Hepatocyte (in vitro differentiated cells): ENCODE results near the gene TRPV3. TPM values are rescaled to one million over a fixed set of nuclear protein-coding genes. Genes with fewer than 3 reads are reported as not detected.

ENCODE experiments used
- DNase-seq: peaks from one replicate; pipeline ENCODE4 v3.0.0-alpha.2; 2016; ENCODE audit warnings: low spot score
- H2AFZ ChIP-seq: fragments of 200-600 bp; sonication (generic); 2 replicates; pipeline ENCODE4 v1.6.0; 2016; ENCODE audit warnings: antibody characterized with exemption, mild to moderate bottlenecking
- H3K27ac ChIP-seq: fragments of 200-600 bp; sonication (generic); 2 replicates; pipeline ENCODE4 v1.5.1; 2016; ENCODE audit warnings: mild to moderate bottlenecking
- H3K27me3 ChIP-seq: fragments of 200-600 bp; sonication (generic); 2 replicates; pipeline ENCODE4 v1.6.1; 2016
- H3K36me3 ChIP-seq: fragments of 200-600 bp; sonication (generic); replicated peaks from 2 replicates; pipeline ENCODE4 v1.5.1; 2016; ENCODE audit warnings: low read depth; ENCODE audit not compliant: insufficient read depth
- H3K4me1 ChIP-seq: fragments of 200-600 bp; sonication (generic); 2 replicates; pipeline ENCODE4 v1.5.1; 2016; ENCODE audit warnings: mild to moderate bottlenecking, moderate library complexity; ENCODE audit not compliant: insufficient read depth
- H3K4me2 ChIP-seq: fragments of 200-600 bp; sonication (generic); 2 replicates; pipeline ENCODE4 v1.6.0; 2016
- H3K4me3 ChIP-seq: fragments of 200-600 bp; sonication (generic); 2 replicates; pipeline ENCODE4 v1.5.1; 2016; ENCODE audit warnings: mild to moderate bottlenecking
- H3K79me2 ChIP-seq: fragments of 200-600 bp; sonication (generic); 2 replicates; pipeline ENCODE4 v1.6.0; 2017; ENCODE audit warnings: mild to moderate bottlenecking
- H3K9me2 ChIP-seq: fragments of 200-600 bp; sonication (generic); replicated peaks from 2 replicates; pipeline ENCODE4 v1.6.0; 2017; ENCODE audit warnings: mild to moderate bottlenecking; ENCODE audit not compliant: insufficient read depth
- H3K9me3 ChIP-seq: fragments of 200-600 bp; sonication (generic); 2 replicates; pipeline ENCODE4 v1.5.1; 2016; ENCODE audit warnings: low read depth, mild to moderate bottlenecking
- H4K20me1 ChIP-seq: fragments of 200-600 bp; sonication (generic); 2 replicates; pipeline ENCODE4 v1.6.0; 2016; ENCODE audit warnings: mild to moderate bottlenecking; ENCODE audit not compliant: insufficient read depth, poor library complexity, severe bottlenecking
- CTCF ChIP-seq: fragments of 200-600 bp; sonication (generic); IDR thresholded peaks from 2 replicates; pipeline ENCODE4 v1.5.1; 2016; ENCODE audit warnings: antibody characterized with exemption, mild to moderate bottlenecking; ENCODE audit not compliant: poor library complexity
- EZH2 ChIP-seq: fragments of 200-600 bp; sonication (generic); IDR thresholded peaks from 2 replicates; pipeline ENCODE4 v1.6.1; 2016; ENCODE audit warnings: antibody characterized with exemption, mild to moderate bottlenecking, borderline replicate concordance
- EZH2phosphoT487 ChIP-seq: fragments of 200-600 bp; sonication (generic); IDR thresholded peaks from one replicate; pipeline ENCODE4 v1.6.1; 2018; ENCODE audit warnings: antibody characterized with exemption, mild to moderate bottlenecking, low read depth, moderate library complexity; ENCODE audit not compliant: unreplicated experiment, severe bottlenecking
- WGBS: methylation state at CpG from one replicate; pipeline ENCODE4 v1.1.6; 2016; ENCODE audit warnings: low lambda C conversion rate; ENCODE audit errors: missing lambda C conversion rate; 5-methylcytosine and 5-hydroxymethylcytosine counted together
- polyA plus RNA-seq: library from polyadenylated mRNA; unstranded; fragments of >200 nt; fragmentation: Nextera tagmentation; extraction: Ambion mirVana; gene quantifications from 2 replicates; pipeline ENCODE4 v1.2.1, GENCODE V29; 2016
- total RNA-seq: library from RNA; depleted of rRNA; stranded (reverse); fragments of >200 nt; gene quantifications from 2 replicates; pipeline ENCODE4 v1.2.3, GENCODE V29; 2014

Gene TRPV3
- total and polyA plus RNA-seq, 2 experiments from 2014 or later: 1.4 to 2.6 TPM

- peak overlapping the region; percentile 85 for H3K27ac ChIP-seq
- H3K9me3 ChIP-seq: no peaks in the 10 kb centered on the region
- no peaks in the 10 kb centered on the region for H3K36me3 ChIP-seq
- H3K9me2 ChIP-seq: no peaks in the 10 kb centered on the region
- TF ChIP-seq CTCF (no peak), EZH2phosphoT487 (no peak), EZH2 (no peak)
- peak; percentile 81 for DNase-seq
- H4K20me1 ChIP-seq: no peaks in the 10 kb centered on the region
- H3K79me2 ChIP-seq: no peaks in the 10 kb centered on the region
- H3K4me3 ChIP-seq: no peak overlapping the region
- peak overlapping the region; percentile 60 for H3K4me2 ChIP-seq
- H2AFZ ChIP-seq: peak overlapping the region; percentile 29
- H3K27me3 ChIP-seq: no peaks in the 10 kb centered on the region
- WGBS: 55% methylated on average over 32 of the region's 32 CpGs
- H3K4me1 ChIP-seq: peaks cover 21% of the 10 kb centered on the region
Observed at GRCh38 chr17:3529817-3530741, 27.5 kb downstream of the TRPV3 start.

GRCh38 chr17:3528880-3529511, 28.6 kb downstream of the TRPV3 start:
- TF ChIP-seq EZH2 (no peak), EZH2phosphoT487 (no peak), CTCF (no peak)
- Histone ChIP-seq H3K9me3 (no peaks in the 10 kb centered on the region), H3K27ac (peak overlapping the region; percentile 68), H3K36me3 (no peaks in the 10 kb centered on the region), H2AFZ (no peak overlapping the region), H3K4me2 (peak overlapping the region; percentile 56), H3K79me2 (no peaks in the 10 kb centered on the region), H3K4me3 (no peak overlapping the region), H4K20me1 (no peaks in the 10 kb centered on the region), H3K4me1 (peaks cover 21% of the 10 kb centered on the region), H3K27me3 (no peaks in the 10 kb centered on the region), H3K9me2 (no peaks in the 10 kb centered on the region)
- peak; percentile 73 for DNase-seq
- WGBS: 61% methylated on average over 11 of the region's 11 CpGs

GRCh38 chr17:3528403-3528851, 29.2 kb downstream of the TRPV3 start:
- Histone ChIP-seq H3K27ac (no peak overlapping the region), H3K9me2 (no peaks in the 10 kb centered on the region), H2AFZ (no peak overlapping the region), H3K79me2 (no peaks in the 10 kb centered on the region), H4K20me1 (no peaks in the 10 kb centered on the region), H3K9me3 (no peaks in the 10 kb centered on the region), H3K36me3 (no peaks in the 10 kb centered on the region), H3K27me3 (no peaks in the 10 kb centered on the region), H3K4me2 (peak overlapping the region; percentile 28), H3K4me1 (peaks cover 21% of the 10 kb centered on the region), H3K4me3 (no peak overlapping the region)
- no peak for DNase-seq
- WGBS: 80% methylated on average over 14 of the region's 14 CpGs
- TF ChIP-seq CTCF (no peak), EZH2phosphoT487 (no peak), EZH2 (no peak)
